A673 (cell line): ENCODE measurements around the gene TUBA4B. TPM values are rescaled to one million over a fixed set of nuclear protein-coding genes. Genes with fewer than 3 reads are reported as not detected.

Experiments
- BruUV-seq: library from RNA; stranded (reverse); fragments of 400-500 nt; replicated peaks from 2 replicates; lab custom pipeline; 2021; lab: Mats Ljungman, UMichigan
- CTCF ChIA-PET: fragments of 300-600 bp; sonication (Branson Sonifier 250); formaldehyde crosslinking; loops from one replicate; lab custom pipeline; 2022; ENCODE audit warnings: antibody characterized with exemption; lab: Charles Lee
- POLR2A ChIA-PET: fragments of 300-600 bp; sonication (Branson Sonifier 250); formaldehyde crosslinking; loops from one replicate; lab custom pipeline; 2022; ENCODE audit warnings: antibody characterized with exemption; ENCODE audit not compliant: low non-redundant PET; lab: Charles Lee
- DNase-seq: peaks from one replicate; pipeline ENCODE4 v3.0.0-alpha.2; 2015; ENCODE audit warnings: low spot score
- H3K27ac ChIP-seq: fragments of 200-600 bp; sonication (generic); 2 replicates; pipeline ENCODE4 v1.5.1; 2016; ENCODE audit warnings: mixed run types, low read depth, mild to moderate bottlenecking, mixed read lengths, antibody characterized with exemption, low read length; ENCODE audit not compliant: poor library complexity, severe bottlenecking
- H3K27me3 ChIP-seq: fragments of 200-600 bp; sonication (generic); replicated peaks from 2 replicates; pipeline ENCODE4 v1.6.1; 2017; ENCODE audit warnings: mixed run types, low read depth, mild to moderate bottlenecking, mixed read lengths, antibody characterized with exemption, low read length; ENCODE audit not compliant: insufficient read depth, poor library complexity
- H3K36me3 ChIP-seq: fragments of 200-600 bp; sonication (generic); 2 replicates; pipeline ENCODE4 v1.6.1; 2016; ENCODE audit warnings: mixed run types, mild to moderate bottlenecking, mixed read lengths, antibody characterized with exemption, low read length; ENCODE audit not compliant: insufficient read depth, poor library complexity, severe bottlenecking
- H3K4me1 ChIP-seq: fragments of 200-600 bp; sonication (generic); 2 replicates; pipeline ENCODE4 v1.6.1; 2017; ENCODE audit warnings: mixed run types, mild to moderate bottlenecking, mixed read lengths, antibody characterized with exemption, low read length; ENCODE audit not compliant: insufficient read depth, poor library complexity, severe bottlenecking
- H3K4me3 ChIP-seq: fragments of 200-600 bp; sonication (generic); 2 replicates; pipeline ENCODE4 v1.5.1; 2016; ENCODE audit warnings: low read depth, mixed run types, mild to moderate bottlenecking, mixed read lengths, low read length; ENCODE audit not compliant: poor library complexity, severe bottlenecking
- H3K9me3 ChIP-seq: fragments of 200-600 bp; sonication (generic); 2 replicates; pipeline ENCODE4 v1.6.1; 2016; ENCODE audit warnings: mixed run types, low read depth, mild to moderate bottlenecking, mixed read lengths, antibody characterized with exemption, low read length; ENCODE audit not compliant: poor library complexity, severe bottlenecking
- EZH2 ChIP-seq: fragments of 200-600 bp; sonication (generic); IDR thresholded peaks from 2 replicates; pipeline ENCODE4 v1.6.1; 2017; ENCODE audit warnings: borderline replicate concordance, low read depth, mild to moderate bottlenecking, mixed read lengths, antibody characterized with exemption, low read length; ENCODE audit not compliant: poor library complexity, severe bottlenecking
- intact Hi-C: fragments of 100-400 bp; cut with micrococcal nuclease; formaldehyde crosslinking; loops from one replicate; pipeline ENCODE4 v1.10.0; 2022; ENCODE audit not compliant: unreplicated experiment
- total RNA-seq: library from RNA; stranded (reverse); gene quantifications from 2 replicates; pipeline ENCODE4 v1.2.3, GENCODE V29; 2021
- TF ChIP-seq, protein P1 (sequence below): fragments of 300-800, 200-600 bp; sonication (generic); conservative IDR thresholded peaks from 2 replicates; pipeline ENCODE4 v1.5.1; 2017; ENCODE audit warnings: low read depth, mild to moderate bottlenecking, antibody characterized with exemption, low read length, moderate library complexity, mixed read lengths

Gene TUBA4B
- total RNA-seq, 1 experiment from 2014 or later = not detected

DNA sequence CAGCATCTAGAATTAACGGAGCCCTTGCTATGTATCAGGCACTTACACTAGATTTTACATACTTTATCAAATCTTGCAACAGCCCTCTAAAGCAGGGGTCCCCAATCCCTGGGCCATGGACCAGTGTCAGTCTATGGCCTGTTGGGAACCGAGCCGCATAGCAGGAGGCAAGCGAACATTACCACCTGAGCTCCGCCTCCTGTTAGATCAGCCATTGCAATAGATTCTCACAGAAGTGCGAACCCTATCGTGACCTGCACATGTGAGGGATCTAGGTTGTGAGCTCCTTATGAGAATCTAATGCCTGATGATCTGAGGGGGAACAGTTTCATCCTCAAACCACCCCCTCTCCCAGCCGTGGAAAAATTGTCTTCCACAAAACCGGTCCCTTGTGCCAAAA is 39.6 kb downstream of the TUBA4B start:
- Histone ChIP-seq H3K9me3 (no peaks in the 10 kb centered on the region), H3K4me1 (peaks cover 7% of the 10 kb centered on the region), H3K27me3 (no peaks in the 10 kb centered on the region), H3K27ac (no peak overlapping the region), H3K4me3 (no peak overlapping the region), H3K36me3 (no peaks in the 10 kb centered on the region)
- BruUV-seq = no TSS peak
- intact Hi-C loops = loop anchor here (10.0 kb wide), 2 partner anchors 238 to 438 kb away; partner anchors contain the start of gene WNT6
- ChIA-PET CTCF (no interaction called here), POLR2A (no interaction called here)
- DNase-seq = no peak
- TF ChIP-seq, protein P1, sequence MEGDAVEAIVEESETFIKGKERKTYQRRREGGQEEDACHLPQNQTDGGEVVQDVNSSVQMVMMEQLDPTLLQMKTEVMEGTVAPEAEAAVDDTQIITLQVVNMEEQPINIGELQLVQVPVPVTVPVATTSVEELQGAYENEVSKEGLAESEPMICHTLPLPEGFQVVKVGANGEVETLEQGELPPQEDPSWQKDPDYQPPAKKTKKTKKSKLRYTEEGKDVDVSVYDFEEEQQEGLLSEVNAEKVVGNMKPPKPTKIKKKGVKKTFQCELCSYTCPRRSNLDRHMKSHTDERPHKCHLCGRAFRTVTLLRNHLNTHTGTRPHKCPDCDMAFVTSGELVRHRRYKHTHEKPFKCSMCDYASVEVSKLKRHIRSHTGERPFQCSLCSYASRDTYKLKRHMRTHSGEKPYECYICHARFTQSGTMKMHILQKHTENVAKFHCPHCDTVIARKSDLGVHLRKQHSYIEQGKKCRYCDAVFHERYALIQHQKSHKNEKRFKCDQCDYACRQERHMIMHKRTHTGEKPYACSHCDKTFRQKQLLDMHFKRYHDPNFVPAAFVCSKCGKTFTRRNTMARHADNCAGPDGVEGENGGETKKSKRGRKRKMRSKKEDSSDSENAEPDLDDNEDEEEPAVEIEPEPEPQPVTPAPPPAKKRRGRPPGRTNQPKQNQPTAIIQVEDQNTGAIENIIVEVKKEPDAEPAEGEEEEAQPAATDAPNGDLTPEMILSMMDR = no peak
- no peak for TF ChIP-seq EZH2

DNA sequence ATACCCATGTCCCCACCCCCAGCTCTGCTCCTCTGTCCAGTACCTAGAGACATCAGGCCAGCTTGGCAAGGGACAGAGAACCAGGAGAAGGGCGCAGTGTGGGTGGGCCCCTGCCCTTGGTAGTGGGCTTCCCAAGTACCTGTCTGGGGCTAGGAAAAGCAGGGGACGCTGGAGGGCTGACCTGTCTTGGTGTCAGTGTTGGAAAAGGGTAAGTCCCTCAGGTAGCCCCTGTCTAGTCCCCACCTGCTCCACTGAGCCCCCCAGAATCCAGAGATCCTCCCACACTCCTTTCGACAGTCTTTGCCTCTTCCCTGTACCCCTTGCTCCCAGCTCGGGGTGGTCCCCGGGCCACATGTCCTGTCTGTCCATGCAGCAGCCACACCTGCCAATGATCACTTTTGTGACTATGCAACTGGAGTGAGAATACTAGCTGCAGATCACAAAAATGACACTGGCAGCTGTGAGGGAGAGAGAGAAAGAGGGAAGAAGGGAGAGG is 40.7 kb downstream of the TUBA4B start:
- no peaks in the 10 kb centered on the region for H3K9me3 ChIP-seq
- H3K36me3 ChIP-seq = no peaks in the 10 kb centered on the region
- H3K4me3 ChIP-seq = no peak overlapping the region
- peaks cover under 1% of the 10 kb centered on the region for H3K27me3 ChIP-seq
- intact Hi-C loops = loop anchor here (1.0 to 10.0 kb wide), 4 partner anchors 80 to 439 kb away; partner anchors contain the start of genes NHEJ1 and WNT6
- BruUV-seq = no TSS peak
- POLR2A ChIA-PET = no interaction called here
- H3K27ac ChIP-seq = no peak overlapping the region
- no peak for TF ChIP-seq EZH2
- peaks cover 7% of the 10 kb centered on the region for H3K4me1 ChIP-seq
- CTCF ChIA-PET = no interaction called here
- DNase-seq = no peak

DNA sequence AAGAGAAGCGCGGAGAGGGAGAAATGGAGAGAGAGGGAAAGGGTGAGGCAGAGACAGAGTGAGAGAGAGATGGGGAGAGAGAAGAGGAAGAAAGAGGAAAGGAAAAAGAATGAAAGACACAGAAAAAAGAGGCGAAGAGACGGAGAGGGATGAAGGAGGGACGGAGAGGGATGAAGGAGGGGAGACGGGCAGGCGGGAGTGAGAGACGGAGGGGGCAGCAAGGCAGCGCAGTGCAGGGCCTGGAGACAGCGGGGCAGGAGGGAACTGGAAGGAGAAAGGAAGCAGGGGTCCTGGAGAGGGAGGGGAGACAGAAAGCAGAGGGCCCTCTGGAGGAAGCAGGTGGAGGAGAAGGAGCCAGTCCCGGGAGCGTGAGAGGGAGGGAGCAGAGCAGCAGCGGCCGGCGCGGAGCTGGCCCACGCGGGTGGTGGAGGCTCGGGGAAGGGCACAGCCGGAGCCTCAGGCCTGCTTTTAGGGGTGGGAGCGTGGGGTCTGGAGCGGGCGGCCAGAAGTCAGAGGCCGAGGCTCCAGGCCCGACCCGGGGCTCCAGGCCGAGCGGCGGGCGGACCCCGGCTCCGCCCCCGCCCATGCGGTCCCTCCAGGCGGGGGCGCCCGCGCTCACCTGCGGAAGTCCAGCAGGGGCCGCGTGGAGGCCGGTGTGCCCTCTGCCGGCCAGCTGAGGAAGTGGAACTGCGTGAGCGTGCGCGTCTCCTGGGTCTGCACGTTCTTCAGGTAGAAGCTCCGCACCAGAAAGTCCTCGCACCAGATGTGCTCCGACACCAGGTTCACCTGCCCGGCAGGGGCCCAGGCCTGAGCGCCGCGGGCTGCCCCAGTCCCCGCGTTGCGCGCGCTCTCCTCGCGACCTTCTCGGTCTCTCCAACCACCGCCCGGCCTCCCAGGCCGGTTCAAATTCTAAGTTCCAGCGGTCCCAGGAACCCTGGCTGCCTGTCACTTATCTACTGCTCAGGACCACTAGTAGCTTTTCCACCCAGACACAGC is 41.6 kb downstream of the TUBA4B start:
- DNase-seq = peak; percentile 84
- no TSS peak for BruUV-seq
- Histone ChIP-seq H3K9me3 (no peaks in the 10 kb centered on the region), H3K36me3 (no peaks in the 10 kb centered on the region), H3K27me3 (peaks cover 9% of the 10 kb centered on the region), H3K4me3 (peak overlapping the region; percentile 59), H3K4me1 (peaks cover 4% of the 10 kb centered on the region), H3K27ac (peak overlapping the region; percentile 56)
- intact Hi-C loops = loop anchor here (1.0 to 10.0 kb wide), 5 partner anchors 81 to 440 kb away; partner anchors contain the start of genes CNPPD1, NHEJ1, RETREG2 and WNT6
- ChIA-PET POLR2A (no interaction called here), CTCF (interaction anchor here (0.6 to 2.0 kb wide), 14 partner anchors 8 to 235 kb away, joined by 3 to 22 read pairs (median 4); partner anchors contain the start of genes CNPPD1, DNAJB2, DNPEP and GLB1L)
- TF ChIP-seq, protein P1 = peak; percentile 92
- TF ChIP-seq EZH2 = no peak
